ENCODE results near the gene SNRPD3.

DNA sequence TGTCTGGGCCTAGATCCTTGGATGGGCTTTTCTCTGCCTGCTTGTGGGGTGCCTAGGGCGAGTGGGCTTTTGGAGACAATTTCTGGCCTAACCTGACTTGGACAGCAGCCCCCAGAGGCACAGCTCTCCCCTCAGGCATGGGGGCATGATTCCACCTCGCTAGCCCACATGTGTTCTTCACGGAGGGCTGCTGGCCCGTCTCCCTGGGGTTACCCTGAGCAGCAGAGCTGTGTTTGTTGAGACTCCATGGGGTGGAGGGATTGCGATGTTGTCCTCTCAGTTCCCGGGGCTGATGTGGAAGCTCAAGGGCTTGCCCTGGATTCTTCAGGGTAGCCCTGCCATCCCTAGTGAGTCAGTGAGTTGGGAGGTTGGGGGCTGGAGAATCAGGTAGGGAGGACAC lies 39.4 kb downstream of the SNRPD3 start:
- no peak for TF ChIP-seq EP300 (IDR thresholded peaks at IDR 0.05)
- TF ChIP-seq, protein P1, sequence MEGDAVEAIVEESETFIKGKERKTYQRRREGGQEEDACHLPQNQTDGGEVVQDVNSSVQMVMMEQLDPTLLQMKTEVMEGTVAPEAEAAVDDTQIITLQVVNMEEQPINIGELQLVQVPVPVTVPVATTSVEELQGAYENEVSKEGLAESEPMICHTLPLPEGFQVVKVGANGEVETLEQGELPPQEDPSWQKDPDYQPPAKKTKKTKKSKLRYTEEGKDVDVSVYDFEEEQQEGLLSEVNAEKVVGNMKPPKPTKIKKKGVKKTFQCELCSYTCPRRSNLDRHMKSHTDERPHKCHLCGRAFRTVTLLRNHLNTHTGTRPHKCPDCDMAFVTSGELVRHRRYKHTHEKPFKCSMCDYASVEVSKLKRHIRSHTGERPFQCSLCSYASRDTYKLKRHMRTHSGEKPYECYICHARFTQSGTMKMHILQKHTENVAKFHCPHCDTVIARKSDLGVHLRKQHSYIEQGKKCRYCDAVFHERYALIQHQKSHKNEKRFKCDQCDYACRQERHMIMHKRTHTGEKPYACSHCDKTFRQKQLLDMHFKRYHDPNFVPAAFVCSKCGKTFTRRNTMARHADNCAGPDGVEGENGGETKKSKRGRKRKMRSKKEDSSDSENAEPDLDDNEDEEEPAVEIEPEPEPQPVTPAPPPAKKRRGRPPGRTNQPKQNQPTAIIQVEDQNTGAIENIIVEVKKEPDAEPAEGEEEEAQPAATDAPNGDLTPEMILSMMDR (IDR thresholded peaks at IDR 0.05), result no peak
